HepG2 (cell line): ENCODE results near the gene CASP4. TPM values are rescaled to one million over a fixed set of nuclear protein-coding genes. Genes with fewer than 3 reads are reported as not detected.

ENCODE experiments used
- ATAC-seq: fragments of 200-7000 bp; cut with Tn5 transposase; 3 replicates; pipeline ENCODE4 v1.9.1; 2020; ENCODE audit warnings: mild to moderate bottlenecking, moderate library complexity
- BruUV-seq: library from RNA; stranded (reverse); fragments of 400-500 nt; replicated peaks from 2 replicates; lab custom pipeline; 2021; lab: Mats Ljungman, UMichigan
- CTCF ChIA-PET: fragments of 300-600 bp; formaldehyde crosslinking; extraction: SDS; loops from one replicate; lab custom pipeline; 2021; ENCODE audit warnings: low total read pairs, inconsistent platforms, low intra/inter-chr PET ratio; lab: Yijun Ruan, JAX
- POLR2A ChIA-PET: fragments of 350-600 bp; sonication (Branson Sonifier 250); formaldehyde crosslinking; loops from one replicate; lab custom pipeline; 2020; ENCODE audit warnings: antibody characterized with exemption, inconsistent platforms; lab: Yijun Ruan, JAX
- DNase-seq: peaks from one replicate; pipeline ENCODE4 v3.0.0-alpha.2; 2015; ENCODE audit warnings: low spot score
- FAIRE-seq: peaks from 3 replicates; lab custom pipeline; 2011; peaks lifted over from hg19 to GRCh38; lab: Jason Lieb, UNC
- H2AFZ ChIP-seq: one replicate; pipeline ENCODE4 v1.6.1; 2011; ENCODE audit warnings: low read length, inconsistent platforms
- H3K27ac ChIP-seq: fragments of 300-600 bp; 3 replicates; pipeline ENCODE4 v1.8.0; 2011; ENCODE audit warnings: mixed run types, mild to moderate bottlenecking, mixed read lengths, low read length, inconsistent platforms; ENCODE audit not compliant: insufficient read depth; ENCODE audit errors: extremely low read length
- H3K27me3 ChIP-seq, 2 experiments: fragments of 200-600 bp in 1 of 2; 2 replicates in 1 of 2; 3 replicates in 1 of 2; pipeline versions ENCODE4 v1.6.0 to v1.8.0; 2011; ENCODE audit warnings: low read length in 2 of 2, mild to moderate bottlenecking in 2 of 2, moderate library complexity in 2 of 2, inconsistent platforms in 1 of 2; ENCODE audit not compliant: insufficient read depth in 2 of 2, control insufficient read depth in 1 of 2
- H3K36me3 ChIP-seq, 2 experiments: fragments of 200-600 bp in 1 of 2; replicated peaks in 1 of 2; 2 replicates in 1 of 2; 3 replicates in 1 of 2; pipeline versions ENCODE4 v1.5.1 to v1.8.0; 2011; ENCODE audit warnings: low read length in 2 of 2, inconsistent platforms in 1 of 2; ENCODE audit not compliant: insufficient read depth in 2 of 2, control insufficient read depth in 1 of 2
- H3K4me1 ChIP-seq: 2 replicates; pipeline ENCODE4 v1.5.1; 2012; ENCODE audit warnings: low read length, inconsistent platforms; ENCODE audit not compliant: insufficient read depth
- H3K4me2 ChIP-seq: 2 replicates; pipeline ENCODE4 v1.6.0; 2011; ENCODE audit warnings: low read depth, low read length, inconsistent platforms
- H3K4me3 ChIP-seq, 3 experiments: fragments of 200-600 bp in 1 of 3; sonication (generic), shearing (Covaris generic) in 1 of 3; replicated peaks in 1 of 3; 2 replicates each; pipeline ENCODE4 v1.5.1; 2011 to 2016; ENCODE audit warnings: low read length in 3 of 3, inconsistent platforms in 2 of 3, low read depth in 2 of 3, mild to moderate bottlenecking in 2 of 3, control low read depth in 1 of 3, mixed read lengths in 1 of 3; ENCODE audit not compliant: insufficient read depth in 1 of 3
- H3K79me2 ChIP-seq: one replicate; pipeline ENCODE4 v1.6.1; 2011; ENCODE audit warnings: low read length, inconsistent platforms; ENCODE audit not compliant: insufficient read depth
- H3K9ac ChIP-seq: 2 replicates; pipeline ENCODE4 v1.6.0; 2011; ENCODE audit warnings: mild to moderate bottlenecking, low read depth, low read length, inconsistent platforms; ENCODE audit not compliant: insufficient read depth
- H3K9me3 ChIP-seq: 2 replicates; pipeline ENCODE4 v1.5.1; 2012; ENCODE audit warnings: mild to moderate bottlenecking, low read length
- H4K20me1 ChIP-seq: 2 replicates; pipeline ENCODE4 v1.6.0; 2011; ENCODE audit warnings: inconsistent platforms, mild to moderate bottlenecking, low read length, moderate library complexity; ENCODE audit not compliant: insufficient read depth
- ETV5 ChIP-seq: IDR thresholded peaks from 2 replicates; pipeline ENCODE4 v1.6.1; 2018; ENCODE audit warnings: missing biosample characterization, missing genetic modification reagents, inconsistent platforms, borderline replicate concordance
- FOXA3 ChIP-seq: IDR thresholded peaks from 2 replicates; pipeline ENCODE4 v1.6.1; 2016; ENCODE audit warnings: missing genetic modification reagents, missing compliant biosample characterization
- HDAC2 ChIP-seq: sonication (generic); formaldehyde crosslinking; IDR thresholded peaks from 2 replicates; pipeline ENCODE4 v1.4.0; 2020; ENCODE audit warnings: missing genetic modification reagents
- HNF4G ChIP-seq, 2 experiments: sonication (generic) in 1 of 2; formaldehyde crosslinking in 1 of 2; IDR thresholded peaks; 2 replicates each; pipeline versions ENCODE4 v1.4.0 to v1.6.1; 2011 to 2020; ENCODE audit warnings: borderline replicate concordance in 2 of 2, low read depth in 2 of 2, mild to moderate bottlenecking in 2 of 2, low read length in 1 of 2, missing genetic modification reagents in 1 of 2, moderate library complexity in 1 of 2
- MED1 ChIP-seq: sonication (generic); formaldehyde crosslinking; IDR thresholded peaks from 2 replicates; pipeline ENCODE4 v1.4.0; 2020; ENCODE audit warnings: missing genetic modification reagents
- SAP130 ChIP-seq: IDR thresholded peaks from 2 replicates; pipeline ENCODE4 v1.6.1; 2016; ENCODE audit warnings: low read depth
- SMYD3 ChIP-seq: sonication (generic); formaldehyde crosslinking; IDR thresholded peaks from 2 replicates; pipeline ENCODE4 v1.8.1; 2023; ENCODE audit warnings: mild to moderate bottlenecking, missing genetic modification reagents
- SOX13 ChIP-seq, 3 experiments: fragments of 450-650 bp in 1 of 3; sonication (generic) in 1 of 3; formaldehyde crosslinking in 1 of 3; IDR thresholded peaks in 2 of 3; conservative IDR thresholded peaks in 1 of 3; 2 replicates each; pipeline versions ENCODE4 v1.5.0 to v1.6.1; 2016 to 2020; ENCODE audit warnings: antibody characterized with exemption in 1 of 3, mild to moderate bottlenecking in 1 of 3, missing compliant biosample characterization in 1 of 3, missing genetic modification reagents in 1 of 3, moderate library complexity in 1 of 3
- SPEN ChIP-seq: sonication (generic); formaldehyde crosslinking; IDR thresholded peaks from 2 replicates; pipeline ENCODE4 v1.5.1; 2020; ENCODE audit warnings: low read depth, mild to moderate bottlenecking, missing genetic modification reagents
- SRF ChIP-seq: IDR thresholded peaks from 2 replicates; pipeline ENCODE4 v1.6.1; 2011; ENCODE audit warnings: mild to moderate bottlenecking, low read depth, low read length, moderate library complexity
- THAP11 ChIP-seq: IDR thresholded peaks from 2 replicates; pipeline ENCODE4 v1.6.1; 2016; ENCODE audit warnings: missing biosample characterization, missing genetic modification reagents
- ZNF282 ChIP-seq: fragments of 450-650 bp; IDR thresholded peaks from 2 replicates; pipeline ENCODE4 v1.6.1; 2018; ENCODE audit not compliant: partially characterized antibody
- WGBS: methylation state at CpG from one replicate; pipeline ENCODE4 v1.1.6; 2017; ENCODE audit warnings: low lambda C conversion rate; 5-methylcytosine and 5-hydroxymethylcytosine counted together
- in situ Hi-C: cut with HindIII; loops from 2 replicates; pipeline ENCODE4 v1.10.0; 2017; ENCODE audit warnings: low pct_unique_long_range_greater_than_20kb; ENCODE audit not compliant: extremely low pct_ligation_motif_present
- intact Hi-C: fragments of 100-400 bp; cut with micrococcal nuclease; formaldehyde crosslinking; loops from one replicate; pipeline ENCODE4 v1.10.0; 2022; ENCODE audit not compliant: unreplicated experiment
- polyA plus RNA-seq, 8 experiments: library from polyadenylated mRNA; depleted of rRNA in 3 of 8; stranded (reverse) in 7 of 8; unstranded in 1 of 8; fragments of >200 nt; fragmentation: Illumina TruSeq in 4 of 8; extraction: Trizol in 4 of 8; gene quantifications; 2 replicates each; pipeline versions ENCODE4 v1.2.1 to v1.2.3, GENCODE V29; 2011 to 2016; ENCODE audit warnings: low read depth in 4 of 8, missing spikeins in 1 of 8, mixed read lengths in 1 of 8; ENCODE audit not compliant: insufficient read depth in 1 of 8
- total RNA-seq, 5 experiments: library from RNA; depleted of rRNA; stranded (reverse); fragments of >200 nt; fragmentation: Illumina TruSeq; extraction: Trizol; gene quantifications; 2 replicates each; pipeline ENCODE4 v1.2.3, GENCODE V29; 2016; ENCODE audit warnings: low read depth in 1 of 5
- TF ChIP-seq, protein P1 (sequence below): sonication (generic); formaldehyde crosslinking; IDR thresholded peaks from 2 replicates; pipeline ENCODE4 v1.4.0; 2020; ENCODE audit warnings: low read depth, mild to moderate bottlenecking, missing genetic modification reagents
- TF ChIP-seq, protein P2 (sequence below): sonication (generic); formaldehyde crosslinking; IDR thresholded peaks from 2 replicates; pipeline ENCODE4 v1.5.1; 2020; ENCODE audit warnings: mild to moderate bottlenecking, moderate library complexity, missing genetic modification reagents
- TF ChIP-seq, protein P3 (sequence below): IDR thresholded peaks from 2 replicates; pipeline ENCODE4 v1.6.1; 2016
- TF ChIP-seq, protein P4 (sequence below): sonication (generic); formaldehyde crosslinking; conservative IDR thresholded peaks from 2 replicates; pipeline ENCODE4 v1.4.0; 2020; ENCODE audit warnings: mild to moderate bottlenecking, missing genetic modification reagents, moderate library complexity

The CASP4 gene
- total and polyA plus RNA-seq, 2 of the 13 experiments (the other 11 are each of a cell fraction or from before 2014, with no cell fraction given) = 56.4 to 69.8 TPM

DNA sequence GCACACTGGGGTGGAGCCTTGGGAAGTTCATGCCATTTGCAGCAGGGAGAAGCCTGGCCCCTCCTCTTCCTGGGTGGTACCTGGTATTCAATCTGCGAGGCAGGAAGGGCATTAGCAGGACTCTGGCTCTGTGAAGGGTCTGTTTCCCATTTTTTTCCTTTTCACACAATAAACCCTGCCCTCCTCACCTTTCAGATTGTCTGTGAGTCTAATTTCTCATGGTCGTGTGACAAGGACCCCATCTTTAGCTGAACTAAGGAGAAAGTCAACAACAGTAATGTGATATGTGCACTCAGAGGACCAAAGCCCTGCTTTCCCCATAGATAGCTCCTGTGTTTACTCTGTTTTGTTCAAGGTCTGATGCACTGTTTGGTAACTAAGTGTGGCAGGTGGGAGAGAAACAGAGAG lies 26.6 kb upstream of the CASP4 start:
- in situ Hi-C loops = no loop called here
- Histone ChIP-seq H3K4me3 (peak overlapping the region in 2 of 3 experiments; percentile 40; a peak in 3 of 6 replicates), H3K27ac (peak overlapping the region; percentile 60), H3K27me3 (peaks cover 0 to 6% of the 10 kb centered on the region in 2 experiments; a peak in 1 of 5 replicates), H3K4me2 (peak overlapping the region; percentile 75), H3K79me2 (no peaks in the 10 kb centered on the region), H3K9ac (no peak overlapping the region), H3K9me3 (no peaks in the 10 kb centered on the region), H4K20me1 (no peaks in the 10 kb centered on the region), H3K36me3 (no peaks in the 10 kb centered on the region), H2AFZ (no peak overlapping the region), H3K4me1 (peaks cover 40% of the 10 kb centered on the region)
- DNase-seq (peak; percentile 85), ATAC-seq (peak; percentile 98), FAIRE-seq (peak; percentile 36)
- no TSS peak for BruUV-seq
- ChIA-PET CTCF (no interaction called here), POLR2A (interaction anchor here (1.0 to 1.1 kb wide), 2 partner anchors 26 to 208 kb away, joined by 3 to 9 read pairs; partner anchors contain the start of gene CASP4)
- intact Hi-C loops = loop anchor here (1.0 to 5.0 kb wide), 2 partner anchors 52 to 205 kb away; partner anchors contain the start of gene CARD16
- WGBS = 0% methylated on average over 2 of the region's 2 CpGs
- peak; percentile 96 for TF ChIP-seq FOXA3
- TF ChIP-seq SRF = 0 out of 2 replicates have a peak, but pooled peaks have one; percentile 19
- peak; percentile 70 for TF ChIP-seq MED1 (CRISPR knock-in tag)
- TF ChIP-seq, protein P1, sequence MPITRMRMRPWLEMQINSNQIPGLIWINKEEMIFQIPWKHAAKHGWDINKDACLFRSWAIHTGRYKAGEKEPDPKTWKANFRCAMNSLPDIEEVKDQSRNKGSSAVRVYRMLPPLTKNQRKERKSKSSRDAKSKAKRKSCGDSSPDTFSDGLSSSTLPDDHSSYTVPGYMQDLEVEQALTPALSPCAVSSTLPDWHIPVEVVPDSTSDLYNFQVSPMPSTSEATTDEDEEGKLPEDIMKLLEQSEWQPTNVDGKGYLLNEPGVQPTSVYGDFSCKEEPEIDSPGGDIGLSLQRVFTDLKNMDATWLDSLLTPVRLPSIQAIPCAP (CRISPR knock-in tag) = no peak
- TF ChIP-seq THAP11 (CRISPR knock-in tag) = peak; percentile 10; the same call in 1 of the 2 replicates
- peak; percentile 56; the same call in 1 of the 2 replicates for TF ChIP-seq SOX13 (IDR thresholded peaks at IDR 0.05)
- TF ChIP-seq SOX13 (CRISPR knock-in tag; conservative IDR thresholded peaks at IDR 0.05 in 1 of 2, IDR thresholded peaks at IDR 0.05 in 1 of 2) = peak in 1 of 2 experiments; percentile 93; a peak in 2 of 4 replicates
- peak; percentile 20; the same call in 1 of the 2 replicates for TF ChIP-seq HNF4G (IDR thresholded peaks at IDR 0.05; ENCODE audit: borderline replicate concordance, low read depth, low read length)
- TF ChIP-seq HNF4G (CRISPR knock-in tag; IDR thresholded peaks at IDR 0.05; ENCODE audit: borderline replicate concordance, low read depth) = no peak
- no peak; the same call in 1 of the 2 replicates for TF ChIP-seq SMYD3 (CRISPR knock-in tag)
- peak; percentile 80 for TF ChIP-seq HDAC2 (CRISPR knock-in tag)
- TF ChIP-seq, protein P2, sequence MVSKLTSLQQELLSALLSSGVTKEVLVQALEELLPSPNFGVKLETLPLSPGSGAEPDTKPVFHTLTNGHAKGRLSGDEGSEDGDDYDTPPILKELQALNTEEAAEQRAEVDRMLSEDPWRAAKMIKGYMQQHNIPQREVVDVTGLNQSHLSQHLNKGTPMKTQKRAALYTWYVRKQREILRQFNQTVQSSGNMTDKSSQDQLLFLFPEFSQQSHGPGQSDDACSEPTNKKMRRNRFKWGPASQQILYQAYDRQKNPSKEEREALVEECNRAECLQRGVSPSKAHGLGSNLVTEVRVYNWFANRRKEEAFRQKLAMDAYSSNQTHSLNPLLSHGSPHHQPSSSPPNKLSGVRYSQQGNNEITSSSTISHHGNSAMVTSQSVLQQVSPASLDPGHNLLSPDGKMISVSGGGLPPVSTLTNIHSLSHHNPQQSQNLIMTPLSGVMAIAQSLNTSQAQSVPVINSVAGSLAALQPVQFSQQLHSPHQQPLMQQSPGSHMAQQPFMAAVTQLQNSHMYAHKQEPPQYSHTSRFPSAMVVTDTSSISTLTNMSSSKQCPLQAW (CRISPR knock-in tag) = peak; percentile 87
- TF ChIP-seq ETV5 (CRISPR knock-in tag) = peak; percentile 41; the same call in 1 of the 2 replicates
- TF ChIP-seq ZNF282 = no peak
- TF ChIP-seq, protein P3, sequence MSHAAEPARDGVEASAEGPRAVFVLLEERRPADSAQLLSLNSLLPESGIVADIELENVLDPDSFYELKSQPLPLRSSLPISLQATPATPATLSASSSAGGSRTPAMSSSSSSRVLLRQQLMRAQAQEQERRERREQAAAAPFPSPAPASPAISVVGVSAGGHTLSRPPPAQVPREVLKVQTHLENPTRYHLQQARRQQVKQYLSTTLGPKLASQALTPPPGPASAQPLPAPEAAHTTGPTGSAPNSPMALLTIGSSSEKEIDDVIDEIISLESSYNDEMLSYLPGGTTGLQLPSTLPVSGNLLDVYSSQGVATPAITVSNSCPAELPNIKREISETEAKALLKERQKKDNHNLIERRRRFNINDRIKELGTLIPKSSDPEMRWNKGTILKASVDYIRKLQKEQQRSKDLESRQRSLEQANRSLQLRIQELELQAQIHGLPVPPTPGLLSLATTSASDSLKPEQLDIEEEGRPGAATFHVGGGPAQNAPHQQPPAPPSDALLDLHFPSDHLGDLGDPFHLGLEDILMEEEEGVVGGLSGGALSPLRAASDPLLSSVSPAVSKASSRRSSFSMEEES (CRISPR knock-in tag) = peak; percentile 62; the same call in 1 of the 2 replicates
- TF ChIP-seq, protein P4, sequence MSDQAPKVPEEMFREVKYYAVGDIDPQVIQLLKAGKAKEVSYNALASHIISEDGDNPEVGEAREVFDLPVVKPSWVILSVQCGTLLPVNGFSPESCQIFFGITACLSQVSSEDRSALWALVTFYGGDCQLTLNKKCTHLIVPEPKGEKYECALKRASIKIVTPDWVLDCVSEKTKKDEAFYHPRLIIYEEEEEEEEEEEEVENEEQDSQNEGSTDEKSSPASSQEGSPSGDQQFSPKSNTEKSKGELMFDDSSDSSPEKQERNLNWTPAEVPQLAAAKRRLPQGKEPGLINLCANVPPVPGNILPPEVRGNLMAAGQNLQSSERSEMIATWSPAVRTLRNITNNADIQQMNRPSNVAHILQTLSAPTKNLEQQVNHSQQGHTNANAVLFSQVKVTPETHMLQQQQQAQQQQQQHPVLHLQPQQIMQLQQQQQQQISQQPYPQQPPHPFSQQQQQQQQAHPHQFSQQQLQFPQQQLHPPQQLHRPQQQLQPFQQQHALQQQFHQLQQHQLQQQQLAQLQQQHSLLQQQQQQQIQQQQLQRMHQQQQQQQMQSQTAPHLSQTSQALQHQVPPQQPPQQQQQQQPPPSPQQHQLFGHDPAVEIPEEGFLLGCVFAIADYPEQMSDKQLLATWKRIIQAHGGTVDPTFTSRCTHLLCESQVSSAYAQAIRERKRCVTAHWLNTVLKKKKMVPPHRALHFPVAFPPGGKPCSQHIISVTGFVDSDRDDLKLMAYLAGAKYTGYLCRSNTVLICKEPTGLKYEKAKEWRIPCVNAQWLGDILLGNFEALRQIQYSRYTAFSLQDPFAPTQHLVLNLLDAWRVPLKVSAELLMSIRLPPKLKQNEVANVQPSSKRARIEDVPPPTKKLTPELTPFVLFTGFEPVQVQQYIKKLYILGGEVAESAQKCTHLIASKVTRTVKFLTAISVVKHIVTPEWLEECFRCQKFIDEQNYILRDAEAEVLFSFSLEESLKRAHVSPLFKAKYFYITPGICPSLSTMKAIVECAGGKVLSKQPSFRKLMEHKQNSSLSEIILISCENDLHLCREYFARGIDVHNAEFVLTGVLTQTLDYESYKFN (CRISPR knock-in tag) = peak; percentile 86
- peak; percentile 76 for TF ChIP-seq SAP130
- no peak for TF ChIP-seq SPEN (CRISPR knock-in tag)
